GM18517 (cell line): ENCODE data around the gene WBP1L.
"Not testable (repeated sequence)": the region's sequence is repeated elsewhere in the genome, so short reads cannot be mapped to it uniquely, and the experiment has no call there.

Experiments used
- ATAC-seq: cut with Tn5 transposase; IDR thresholded peaks from one replicate; pipeline ENCODE4 v1.9.1; 2021; ENCODE audit warnings: mild to moderate bottlenecking, moderate library complexity; ENCODE audit not compliant: unreplicated experiment

The WBP1L gene

GRCh38 chr10:102743588-102744373 lies at the start of gene WBP1L:
WBP1L (plus strand) TSS chr10:102743948; CDS start chr10:102744054, 106 bp downstream.
- ATAC-seq: peak; percentile 96

GRCh38 chr10:102695401-102695800 lies 48.3 kb upstream of the WBP1L start:
- ATAC-seq: not testable (repeated sequence)

GRCh38 chr10:102696736-102697135 lies 47.0 kb upstream of the WBP1L start:
- ATAC-seq: no peak

DNA sequence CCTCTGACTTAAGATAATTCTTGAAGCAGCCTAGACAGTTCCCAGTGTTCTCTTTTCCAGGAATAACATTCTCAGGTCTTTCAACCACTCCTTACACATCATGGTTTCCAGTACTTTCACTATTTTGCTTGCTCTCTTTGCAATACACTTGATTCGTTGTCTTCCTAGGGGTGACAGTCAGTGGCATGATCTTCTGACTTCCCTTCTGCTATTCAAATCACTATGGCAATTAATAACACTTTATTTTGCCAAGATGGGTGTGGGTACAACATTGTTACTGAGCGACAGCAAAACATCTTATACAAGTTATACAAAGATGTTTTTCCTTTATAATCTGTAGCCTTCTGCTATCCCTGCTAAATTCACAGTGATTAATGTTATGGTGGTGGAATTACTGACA lies 44.9 kb upstream of the WBP1L start:
- no peak for ATAC-seq

GRCh38 chr10:102701272-102701671 lies 42.5 kb upstream of the WBP1L start:
- no peak for ATAC-seq

DNA sequence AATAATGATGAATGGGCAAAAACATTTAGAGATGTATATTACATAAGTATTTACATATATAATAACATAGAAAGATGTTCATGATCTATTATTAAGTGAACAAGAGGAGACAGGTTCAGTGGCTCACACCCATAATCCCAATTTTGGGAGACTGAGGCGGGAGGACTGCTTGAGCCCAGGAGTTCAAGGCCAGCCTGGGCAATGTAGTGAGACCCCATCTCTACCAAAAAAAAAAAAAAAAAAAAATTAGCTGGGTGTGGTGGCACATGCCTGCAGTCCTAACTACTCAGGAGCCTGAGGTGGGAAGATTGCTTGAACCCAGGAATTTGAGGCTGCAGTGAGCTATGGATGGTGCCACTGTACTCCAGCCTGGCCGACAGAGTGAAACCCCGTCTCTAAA lies 42.0 kb upstream of the WBP1L start:
- ATAC-seq: no peak

- ATAC-seq: no peak
These were observed 41.0 kb upstream of the WBP1L start for GRCh38 chr10:102702742-102703141.

DNA sequence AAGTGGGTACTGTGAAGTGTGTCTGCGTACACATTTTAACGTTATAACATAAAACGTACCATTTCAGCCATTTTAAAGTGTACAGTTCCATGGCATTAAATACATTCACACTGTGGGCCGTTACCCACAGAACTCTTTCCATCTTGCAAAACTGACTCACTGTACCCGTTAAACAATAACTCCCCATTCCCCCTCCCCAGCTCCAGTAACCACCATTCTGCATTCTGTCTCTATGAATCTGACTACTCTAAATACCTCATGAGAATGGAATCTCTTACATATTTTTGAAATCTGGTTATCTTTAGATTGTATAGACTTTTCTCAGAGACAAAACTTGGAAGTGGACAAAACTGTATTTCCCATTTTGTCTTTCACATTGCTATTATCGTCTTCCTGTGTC lies 38.8 kb upstream of the WBP1L start:
- ATAC-seq: no peak

DNA sequence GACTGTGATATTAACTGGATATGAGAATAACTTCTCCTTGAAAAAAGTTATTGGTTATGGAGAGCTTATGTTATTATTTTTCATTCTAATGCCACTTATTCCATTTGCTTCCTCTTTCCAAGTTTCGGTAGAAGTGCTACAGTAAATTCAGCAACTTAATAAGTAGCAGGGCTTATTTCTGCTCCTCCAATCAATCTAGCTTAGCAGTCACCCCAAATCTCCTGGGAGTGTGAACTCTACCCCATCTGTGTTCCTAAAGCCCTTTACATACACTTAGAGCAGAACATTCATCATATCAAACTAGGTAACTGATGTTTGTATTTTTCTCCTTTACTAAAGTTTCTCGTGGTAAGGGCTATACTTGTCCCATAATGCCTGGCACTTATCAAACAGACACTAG lies 38.2 kb upstream of the WBP1L start:
- ATAC-seq: no peak

- no peak for ATAC-seq
These were observed 33.1 kb upstream of the WBP1L start for GRCh38 chr10:102710609-102711008.

DNA sequence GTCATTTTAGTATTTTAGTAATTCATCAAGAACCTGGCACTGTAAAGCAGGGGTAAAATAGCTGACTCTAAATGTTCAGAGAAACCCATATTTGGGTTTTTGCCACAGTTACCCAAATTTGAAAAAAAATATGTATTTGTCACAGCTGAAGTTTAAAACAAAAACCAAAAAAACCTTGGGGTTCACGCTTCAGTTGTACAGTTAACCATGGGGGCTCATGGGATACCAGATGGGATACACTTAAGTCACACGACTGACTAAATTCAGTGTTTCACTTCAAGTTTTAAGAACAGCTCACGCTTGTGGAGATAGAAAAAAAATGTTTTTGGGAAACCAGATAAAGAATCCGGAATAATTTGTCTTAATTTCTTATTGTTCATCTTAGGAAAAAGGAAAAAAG lies 31.7 kb upstream of the WBP1L start:
- ATAC-seq: no peak

DNA sequence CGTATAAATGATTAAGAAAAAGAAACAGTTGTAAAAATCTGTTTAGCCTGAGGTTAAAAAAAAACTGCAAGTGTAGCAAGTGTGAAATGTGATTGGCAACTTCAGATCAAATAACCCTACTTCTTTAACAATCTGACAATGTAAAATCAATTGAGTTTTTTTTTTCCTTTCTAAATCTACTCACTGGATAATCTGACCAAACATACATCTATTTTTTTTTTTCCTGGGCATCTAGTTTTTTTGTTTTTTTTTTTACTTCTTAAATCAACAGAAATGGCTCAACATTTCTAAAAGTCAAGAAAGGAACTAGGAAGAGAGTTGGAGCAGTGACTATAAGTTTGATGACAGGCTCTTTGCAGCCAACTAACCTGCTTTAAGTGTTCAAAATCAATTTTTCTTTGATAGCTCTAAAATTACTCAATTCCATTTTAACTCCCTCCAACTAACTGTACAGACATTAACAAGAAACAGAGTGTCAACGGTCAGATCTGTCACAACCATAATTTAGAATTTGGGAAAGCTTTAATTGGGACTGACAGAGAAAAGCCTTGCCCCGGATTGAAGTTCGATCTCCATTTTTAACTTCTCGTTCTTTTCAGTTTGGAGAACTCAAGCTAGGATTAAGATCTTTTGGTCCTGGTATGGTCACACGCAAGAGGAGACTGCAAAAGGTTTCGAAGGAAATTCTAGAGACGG lies 30.8 kb upstream of the WBP1L start:
- no peak for ATAC-seq

DNA sequence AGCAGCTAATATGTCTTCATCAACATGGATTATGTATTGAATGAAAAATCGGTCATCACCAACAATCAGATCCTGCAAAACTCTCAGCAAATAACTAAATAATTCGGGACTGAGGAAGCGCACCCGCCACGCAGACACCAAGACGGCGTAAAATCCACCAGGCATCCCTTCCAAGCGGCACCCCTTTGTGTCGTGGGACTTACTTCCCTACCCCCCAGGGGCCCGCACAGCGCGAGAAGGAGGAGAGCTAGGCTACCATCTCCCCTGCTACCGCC lies 30.3 kb upstream of the WBP1L start:
- peak; percentile 39 for ATAC-seq

DNA sequence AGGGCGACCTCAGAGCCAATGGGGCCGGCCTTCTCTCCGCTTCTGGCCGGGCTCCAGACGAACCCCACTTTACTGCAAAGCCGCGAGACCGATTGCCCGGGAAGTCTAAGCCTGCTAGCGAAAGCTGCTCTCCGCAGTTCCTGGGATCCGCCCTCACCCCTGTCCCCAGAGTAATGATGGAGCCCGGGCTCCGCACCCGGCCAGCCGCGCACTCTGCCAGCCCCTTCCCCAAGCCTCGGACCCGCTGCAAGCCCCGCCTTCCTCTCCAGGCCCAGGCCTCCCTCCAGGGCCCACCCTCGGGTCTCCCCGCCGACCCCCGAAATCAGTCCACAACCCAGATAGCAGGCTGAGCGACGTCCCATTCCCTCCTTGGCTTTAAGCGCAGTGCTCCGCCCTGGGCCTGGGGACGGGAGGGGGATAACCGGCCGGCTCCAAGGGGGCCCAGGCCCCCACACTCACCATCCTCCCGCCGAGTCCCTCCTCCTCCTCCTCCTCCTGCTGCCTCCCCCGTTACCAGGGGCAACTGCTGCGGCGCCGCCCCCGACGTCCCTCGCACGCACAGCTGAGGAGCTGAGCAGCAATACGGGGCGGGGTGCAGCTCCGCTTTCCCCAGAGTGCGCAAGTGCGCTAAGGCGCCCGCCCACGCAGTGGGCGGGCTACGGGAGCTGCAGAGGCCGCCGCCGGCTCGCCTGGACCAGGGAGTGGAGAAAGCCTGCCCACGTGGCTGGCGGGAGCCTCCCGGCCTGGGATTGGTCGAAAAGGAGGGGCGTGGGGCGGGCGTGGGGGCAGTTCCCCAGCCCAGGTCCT lies 29.7 kb upstream of the WBP1L start, which contains the start of gene ARL3:
Gene ARL3 (minus strand): TSS at position 584 of the 807 bp plus-strand sequence. CDS start 122 bp downstream, at position 462.
- ATAC-seq: peak; percentile 68

- ATAC-seq: peak; percentile 16
These were observed 28.9 kb upstream of the WBP1L start, which contains the start of gene SFXN2 for GRCh38 chr10:102714621-102715455. SFXN2 (plus strand) TSS chr10:102714636; CDS start chr10:102726637, 12,001 bp downstream.

- ATAC-seq: no peak
These were observed 27.9 kb upstream of the WBP1L start for GRCh38 chr10:102715880-102716279.

DNA sequence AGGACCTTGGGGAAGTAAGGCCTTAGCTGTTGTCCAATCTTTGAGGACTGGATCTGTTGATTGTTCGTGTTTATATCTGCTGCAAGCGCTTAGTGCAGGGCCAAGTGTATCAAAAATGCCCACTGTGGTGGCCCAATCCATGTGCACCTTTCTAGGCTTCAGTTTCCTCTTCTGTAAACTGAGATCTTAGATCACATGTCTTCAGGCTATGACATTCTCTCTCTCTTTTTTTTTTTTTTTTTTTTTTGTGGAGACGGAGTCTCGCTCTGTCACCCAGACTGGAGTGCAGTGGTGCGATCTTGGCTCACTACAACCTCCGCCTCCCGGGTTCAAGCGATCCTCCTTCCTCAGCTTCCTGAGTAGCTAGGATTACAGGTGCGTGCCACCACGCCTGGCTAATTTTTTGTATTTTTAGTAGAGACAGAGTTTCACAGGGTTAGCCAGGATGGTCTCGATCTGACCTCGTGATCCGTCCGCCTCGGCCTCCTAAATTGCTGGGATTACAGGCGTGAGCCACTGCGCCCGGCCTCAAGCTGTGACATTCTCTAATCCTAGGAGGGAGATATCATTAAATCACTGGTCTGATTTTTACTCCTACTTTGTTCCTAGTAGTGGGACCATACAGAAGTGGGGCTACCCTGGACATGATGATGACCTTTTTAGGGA lies 26.7 kb upstream of the WBP1L start:
- not testable (repeated sequence) for ATAC-seq

GRCh38 chr10:102718220-102718619 lies 25.5 kb upstream of the WBP1L start:
- no peak for ATAC-seq

GRCh38 chr10:102720337-102720736 lies 23.4 kb upstream of the WBP1L start:
- ATAC-seq: no peak

- no peak for ATAC-seq
These were observed 22.9 kb upstream of the WBP1L start for GRCh38 chr10:102720775-102721301.
